NK-92 (cell line): ENCODE results near the gene BTBD9.

Source experiments
- DNase-seq: peaks from one replicate; lab custom pipeline; 2025; ENCODE audit not compliant: unreplicated experiment; lab: John Stamatoyannopoulos, UW

The BTBD9 gene

GRCh38 chr6:38305995-38306681, 333.6 kb downstream of the BTBD9 start:
- DNase-seq: no peak

GRCh38 chr6:38302838-38303237, 336.9 kb downstream of the BTBD9 start:
- DNase-seq: no peak

GRCh38 chr6:38302081-38302480, 337.6 kb downstream of the BTBD9 start:
- DNase-seq: no peak

GRCh38 chr6:38290133-38290799, 349.5 kb downstream of the BTBD9 start:
- DNase-seq: no peak

GRCh38 chr6:38287487-38287886, 352.2 kb downstream of the BTBD9 start:
- DNase-seq: no peak

- DNase-seq: no peak
These were observed 354.8 kb downstream of the BTBD9 start for GRCh38 chr6:38284802-38285394.

- DNase-seq: no peak
These were observed 355.9 kb downstream of the BTBD9 start for GRCh38 chr6:38283734-38284362.

- DNase-seq: no peak
These were observed 356.8 kb downstream of the BTBD9 start for GRCh38 chr6:38282911-38283310.

- DNase-seq: no peak
These were observed 358.6 kb downstream of the BTBD9 start for GRCh38 chr6:38281126-38281525.

- DNase-seq: no peak
These were observed 359.7 kb downstream of the BTBD9 start for GRCh38 chr6:38279963-38280588.

GRCh38 chr6:38279423-38279822, 360.3 kb downstream of the BTBD9 start:
- DNase-seq: no peak

GRCh38 chr6:38273325-38273724, 366.4 kb downstream of the BTBD9 start:
- no peak for DNase-seq

- no peak for DNase-seq
These were observed 367.5 kb downstream of the BTBD9 start for GRCh38 chr6:38272222-38272621.

GRCh38 chr6:38271081-38271480, 368.6 kb downstream of the BTBD9 start:
- no peak for DNase-seq

GRCh38 chr6:38270367-38270766, 369.4 kb downstream of the BTBD9 start:
- DNase-seq: no peak

GRCh38 chr6:38269461-38270172, 370.1 kb downstream of the BTBD9 start:
- DNase-seq: no peak

GRCh38 chr6:38268342-38268741, 371.4 kb downstream of the BTBD9 start:
- no peak for DNase-seq

- DNase-seq: no peak
These were observed 372.8 kb downstream of the BTBD9 start for GRCh38 chr6:38266921-38267354.

GRCh38 chr6:38264605-38265004, 375.1 kb downstream of the BTBD9 start:
- DNase-seq: no peak

- no peak for DNase-seq
These were observed 377.1 kb downstream of the BTBD9 start for GRCh38 chr6:38262609-38263008.

- DNase-seq: no peak
These were observed 377.7 kb downstream of the BTBD9 start for GRCh38 chr6:38262026-38262425.
